GM23338 (cell line): ENCODE measurements around the gene CIB4. TPM values are rescaled to one million over a fixed set of nuclear protein-coding genes. Genes with fewer than 3 reads are reported as not detected.

ENCODE experiments used
- ATAC-seq: fragments of 200-7000 bp; cut with Tn5 transposase; 3 replicates; pipeline ENCODE4 v1.9.1; 2020
- DNase-seq: peaks from one replicate; pipeline ENCODE4 v3.0.0-alpha.2; 2015; ENCODE audit warnings: low spot score
- H2AFZ ChIP-seq: fragments of 200-600 bp; sonication (generic); 2 replicates; pipeline ENCODE4 v1.8.0; 2016; ENCODE audit warnings: antibody characterized with exemption, mild to moderate bottlenecking, moderate library complexity
- H3F3A ChIP-seq: fragments of 200-600 bp; sonication (generic); replicated peaks from 2 replicates; pipeline ENCODE4 v1.8.0; 2017; ENCODE audit warnings: antibody characterized with exemption, mixed run types, low read depth
- H3K27ac ChIP-seq: fragments of 200-600 bp; sonication (generic); 2 replicates; pipeline ENCODE4 v1.6.1; 2016; ENCODE audit warnings: low read depth
- H3K27me3 ChIP-seq: fragments of 200-600 bp; sonication (generic); 2 replicates; pipeline ENCODE4 v1.8.0; 2016; ENCODE audit warnings: mild to moderate bottlenecking, mixed run types, moderate library complexity; ENCODE audit not compliant: insufficient read depth
- H3K36me3 ChIP-seq: fragments of 200-600 bp; sonication (generic); 2 replicates; pipeline ENCODE4 v1.8.0; 2016; ENCODE audit warnings: mild to moderate bottlenecking; ENCODE audit not compliant: insufficient read depth
- H3K4me1 ChIP-seq: fragments of 200-600 bp; sonication (generic); 2 replicates; pipeline ENCODE4 v1.8.0; 2016; ENCODE audit warnings: mild to moderate bottlenecking, moderate library complexity; ENCODE audit not compliant: insufficient read depth
- H3K4me2 ChIP-seq: fragments of 200-600 bp; sonication (generic); 2 replicates; pipeline ENCODE4 v1.7.1; 2017; ENCODE audit warnings: mixed run types
- H3K4me3 ChIP-seq: fragments of 200-600 bp; sonication (generic); 2 replicates; pipeline ENCODE4 v1.6.1; 2016; ENCODE audit warnings: mixed run types
- H3K79me2 ChIP-seq: fragments of 200-600 bp; sonication (generic); replicated peaks from 2 replicates; pipeline ENCODE4 v1.8.0; 2017; ENCODE audit warnings: mild to moderate bottlenecking; ENCODE audit not compliant: insufficient read depth
- H3K9me2 ChIP-seq: fragments of 200-600 bp; sonication (generic); 2 replicates; pipeline ENCODE4 v1.8.0; 2017; ENCODE audit not compliant: insufficient read depth
- H4K20me1 ChIP-seq: fragments of 200-600 bp; sonication (generic); replicated peaks from 2 replicates; pipeline ENCODE4 v1.8.0; 2017; ENCODE audit warnings: mild to moderate bottlenecking; ENCODE audit not compliant: insufficient read depth
- H3K27ac Mint-ChIP-seq: 2 replicates; pipeline ENCODE4 v1.8.0; 2020; ENCODE audit warnings: inconsistent platforms, mild to moderate bottlenecking, moderate library complexity, mixed read lengths
- H3K27me3 Mint-ChIP-seq: 3 replicates; pipeline ENCODE4 v1.8.0; 2022; ENCODE audit warnings: low read depth, mild to moderate bottlenecking, moderate library complexity, mixed read lengths, inconsistent platforms; ENCODE audit not compliant: insufficient read depth, poor library complexity
- H3K36me3 Mint-ChIP-seq: 3 replicates; pipeline ENCODE4 v1.8.0; 2021; ENCODE audit warnings: low read depth, mild to moderate bottlenecking, inconsistent platforms, moderate library complexity, mixed read lengths
- H3K4me1 Mint-ChIP-seq: 3 replicates; pipeline ENCODE4 v1.8.0; 2020; ENCODE audit warnings: mild to moderate bottlenecking, inconsistent platforms, mixed read lengths
- H3K4me3 Mint-ChIP-seq: 3 replicates; pipeline ENCODE4 v1.8.0; 2021; ENCODE audit warnings: moderate library complexity, mild to moderate bottlenecking, inconsistent platforms, mixed read lengths
- H3K9me3 Mint-ChIP-seq: 3 replicates; pipeline ENCODE4 v1.8.0; 2020; ENCODE audit warnings: moderate library complexity, mild to moderate bottlenecking, inconsistent platforms, mixed read lengths
- CREB1 ChIP-seq: fragments of 250-450 bp; sonication (Bioruptor Pico); IDR thresholded peaks from 2 replicates; pipeline ENCODE4 v1.5.0; 2020; ENCODE audit warnings: low read depth, mild to moderate bottlenecking, moderate library complexity
- EZH2 ChIP-seq: fragments of 200-600 bp; sonication (generic); IDR thresholded peaks from one replicate; pipeline ENCODE4 v1.8.0; 2017; ENCODE audit warnings: antibody characterized with exemption, mild to moderate bottlenecking, low read depth; ENCODE audit not compliant: unreplicated experiment
- JUNB ChIP-seq: IDR thresholded peaks from one replicate; pipeline ENCODE4 v1.6.1; 2016; ENCODE audit warnings: antibody characterized with exemption; ENCODE audit not compliant: unreplicated experiment
- NANOG ChIP-seq: IDR thresholded peaks from 2 replicates; pipeline ENCODE4 v1.6.1; 2016; ENCODE audit warnings: antibody characterized with exemption, borderline replicate concordance
- POLR2AphosphoS5 ChIP-seq: IDR thresholded peaks from 2 replicates; pipeline ENCODE4 v1.6.1; 2016; ENCODE audit warnings: antibody characterized with exemption, low read depth
- STAT1 ChIP-seq: IDR thresholded peaks from one replicate; pipeline ENCODE4 v1.6.1; 2016; ENCODE audit warnings: antibody characterized with exemption; ENCODE audit not compliant: unreplicated experiment
- ZNF114 ChIP-seq: fragments of 250-450 bp; sonication (Bioruptor Pico); IDR thresholded peaks from 2 replicates; pipeline ENCODE4 v1.5.0; 2020; ENCODE audit warnings: mild to moderate bottlenecking, moderate library complexity
- polyA plus RNA-seq: library from polyadenylated mRNA; unstranded; fragments of >200 nt; fragmentation: Nextera tagmentation; extraction: Ambion mirVana; gene quantifications from 2 replicates; pipeline ENCODE4 v1.2.1, GENCODE V29; 2016
- total RNA-seq: library from RNA; depleted of rRNA; stranded (reverse); fragments of >200 nt; shearing (Covaris generic); gene quantifications from 2 replicates; pipeline ENCODE4 v1.2.3, GENCODE V29; 2014
- TF ChIP-seq, protein P1 (sequence below): IDR thresholded peaks from one replicate; pipeline ENCODE4 v1.6.1; 2018; ENCODE audit warnings: antibody characterized with exemption; ENCODE audit not compliant: unreplicated experiment
- TF ChIP-seq, protein P2 (sequence below), 2 experiments: fragments of 200-600 bp in 1 of 2; sonication (generic) in 1 of 2; conservative IDR thresholded peaks; 2 replicates each; pipeline versions ENCODE4 v1.5.1 to v1.6.1; 2016 to 2017; ENCODE audit warnings: antibody characterized with exemption in 2 of 2, low read depth in 2 of 2, mild to moderate bottlenecking in 2 of 2, moderate library complexity in 1 of 2

CIB4 gene
- total and polyA plus RNA-seq, 2 experiments from 2014 or later, result not detected

DNA sequence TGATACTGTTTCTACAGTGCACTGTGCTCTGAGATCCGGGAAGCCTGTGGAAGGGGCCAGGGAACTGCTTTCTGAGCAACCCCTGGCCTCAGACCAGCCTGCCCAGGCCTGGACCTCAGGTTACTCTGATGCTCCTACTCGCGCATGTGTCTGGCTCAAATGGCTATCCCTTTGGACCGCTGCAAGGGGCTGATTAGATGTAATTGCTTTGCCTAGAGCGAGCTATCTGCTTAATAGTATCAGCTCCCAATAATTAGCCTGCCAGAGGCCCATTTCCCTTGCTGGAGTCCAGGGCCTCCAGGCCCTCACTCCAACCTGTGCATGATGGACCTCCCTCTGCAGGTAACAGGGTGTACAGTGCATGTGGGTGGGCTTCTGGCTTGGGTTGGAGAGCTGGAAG lies 44.2 kb upstream of the CIB4 start (continued):
- TF ChIP-seq ZNF114 (CRISPR knock-in tag) (no peak), JUNB (no peak), CREB1 (CRISPR knock-in tag) (no peak), POLR2AphosphoS5 (no peak), EZH2 (no peak), STAT1 (no peak)
- TF ChIP-seq, protein P1, sequence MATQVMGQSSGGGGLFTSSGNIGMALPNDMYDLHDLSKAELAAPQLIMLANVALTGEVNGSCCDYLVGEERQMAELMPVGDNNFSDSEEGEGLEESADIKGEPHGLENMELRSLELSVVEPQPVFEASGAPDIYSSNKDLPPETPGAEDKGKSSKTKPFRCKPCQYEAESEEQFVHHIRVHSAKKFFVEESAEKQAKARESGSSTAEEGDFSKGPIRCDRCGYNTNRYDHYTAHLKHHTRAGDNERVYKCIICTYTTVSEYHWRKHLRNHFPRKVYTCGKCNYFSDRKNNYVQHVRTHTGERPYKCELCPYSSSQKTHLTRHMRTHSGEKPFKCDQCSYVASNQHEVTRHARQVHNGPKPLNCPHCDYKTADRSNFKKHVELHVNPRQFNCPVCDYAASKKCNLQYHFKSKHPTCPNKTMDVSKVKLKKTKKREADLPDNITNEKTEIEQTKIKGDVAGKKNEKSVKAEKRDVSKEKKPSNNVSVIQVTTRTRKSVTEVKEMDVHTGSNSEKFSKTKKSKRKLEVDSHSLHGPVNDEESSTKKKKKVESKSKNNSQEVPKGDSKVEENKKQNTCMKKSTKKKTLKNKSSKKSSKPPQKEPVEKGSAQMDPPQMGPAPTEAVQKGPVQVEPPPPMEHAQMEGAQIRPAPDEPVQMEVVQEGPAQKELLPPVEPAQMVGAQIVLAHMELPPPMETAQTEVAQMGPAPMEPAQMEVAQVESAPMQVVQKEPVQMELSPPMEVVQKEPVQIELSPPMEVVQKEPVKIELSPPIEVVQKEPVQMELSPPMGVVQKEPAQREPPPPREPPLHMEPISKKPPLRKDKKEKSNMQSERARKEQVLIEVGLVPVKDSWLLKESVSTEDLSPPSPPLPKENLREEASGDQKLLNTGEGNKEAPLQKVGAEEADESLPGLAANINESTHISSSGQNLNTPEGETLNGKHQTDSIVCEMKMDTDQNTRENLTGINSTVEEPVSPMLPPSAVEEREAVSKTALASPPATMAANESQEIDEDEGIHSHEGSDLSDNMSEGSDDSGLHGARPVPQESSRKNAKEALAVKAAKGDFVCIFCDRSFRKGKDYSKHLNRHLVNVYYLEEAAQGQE, result no peak

DNA sequence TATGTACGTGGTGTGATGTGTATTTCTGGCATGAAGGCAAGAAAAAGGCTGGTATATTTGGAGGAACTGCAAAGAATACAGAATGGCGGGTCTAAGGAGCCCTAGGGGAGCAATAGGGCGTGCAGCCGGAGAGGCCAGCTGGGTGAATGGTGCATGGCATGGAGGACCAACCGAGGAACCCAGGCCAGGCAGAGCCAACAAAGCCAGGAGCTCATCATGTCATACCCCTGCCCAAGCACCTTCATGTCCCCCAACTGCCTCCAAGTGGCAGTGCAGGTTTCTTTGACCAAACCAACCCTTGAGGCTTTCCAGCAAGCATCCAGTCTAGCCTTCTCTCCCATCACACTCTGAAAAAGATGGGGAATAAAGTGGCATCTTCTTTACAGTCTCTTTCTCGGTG lies 42.4 kb upstream of the CIB4 start:
- no peak overlapping the region for H3K27ac ChIP-seq
- H3K79me2 ChIP-seq, result no peaks in the 10 kb centered on the region
- H3K27ac Mint-ChIP-seq, result no peak overlapping the region
- H3K9me2 ChIP-seq, result no peaks in the 10 kb centered on the region
- H3K4me3 Mint-ChIP-seq, result no peak overlapping the region
- H3K4me3 ChIP-seq, result no peak overlapping the region
- no peaks in the 10 kb centered on the region for H3K27me3 ChIP-seq
- no peak for ATAC-seq
- H3K36me3 ChIP-seq, result no peaks in the 10 kb centered on the region
- H3K4me1 Mint-ChIP-seq, result peaks cover 14% of the 10 kb centered on the region; the same call in 2 of the 3 replicates
- TF ChIP-seq STAT1 (no peak), NANOG (no peak), EZH2 (no peak), CREB1 (CRISPR knock-in tag) (no peak), ZNF114 (CRISPR knock-in tag) (no peak), JUNB (no peak)
- TF ChIP-seq, protein P1, result no peak
- TF ChIP-seq, protein P2, sequence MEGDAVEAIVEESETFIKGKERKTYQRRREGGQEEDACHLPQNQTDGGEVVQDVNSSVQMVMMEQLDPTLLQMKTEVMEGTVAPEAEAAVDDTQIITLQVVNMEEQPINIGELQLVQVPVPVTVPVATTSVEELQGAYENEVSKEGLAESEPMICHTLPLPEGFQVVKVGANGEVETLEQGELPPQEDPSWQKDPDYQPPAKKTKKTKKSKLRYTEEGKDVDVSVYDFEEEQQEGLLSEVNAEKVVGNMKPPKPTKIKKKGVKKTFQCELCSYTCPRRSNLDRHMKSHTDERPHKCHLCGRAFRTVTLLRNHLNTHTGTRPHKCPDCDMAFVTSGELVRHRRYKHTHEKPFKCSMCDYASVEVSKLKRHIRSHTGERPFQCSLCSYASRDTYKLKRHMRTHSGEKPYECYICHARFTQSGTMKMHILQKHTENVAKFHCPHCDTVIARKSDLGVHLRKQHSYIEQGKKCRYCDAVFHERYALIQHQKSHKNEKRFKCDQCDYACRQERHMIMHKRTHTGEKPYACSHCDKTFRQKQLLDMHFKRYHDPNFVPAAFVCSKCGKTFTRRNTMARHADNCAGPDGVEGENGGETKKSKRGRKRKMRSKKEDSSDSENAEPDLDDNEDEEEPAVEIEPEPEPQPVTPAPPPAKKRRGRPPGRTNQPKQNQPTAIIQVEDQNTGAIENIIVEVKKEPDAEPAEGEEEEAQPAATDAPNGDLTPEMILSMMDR (conservative IDR thresholded peaks at IDR 0.05; ENCODE audit: low read depth in 2 of 2), result 0 out of 4 replicates have a peak, but pooled peaks of 1 of the 2 experiments have one; percentile 17
- H3K4me1 ChIP-seq, result no peaks in the 10 kb centered on the region
- H3K9me3 Mint-ChIP-seq, result no peaks in the 10 kb centered on the region
- no peaks in the 10 kb centered on the region for H3F3A ChIP-seq
- H3K36me3 Mint-ChIP-seq, result no peaks in the 10 kb centered on the region
- no peak for DNase-seq
- H3K27me3 Mint-ChIP-seq, result peaks cover 16% of the 10 kb centered on the region
- H4K20me1 ChIP-seq, result no peaks in the 10 kb centered on the region
- no peak overlapping the region for H2AFZ ChIP-seq
- no peak overlapping the region for H3K4me2 ChIP-seq
